ENCODE measurements around the gene TECPR2. TPM values are rescaled to one million over a fixed set of nuclear protein-coding genes. Genes with fewer than 3 reads are reported as not detected.
A peak's percentile ranks its signal among the peaks of the same experiment; 100 is the strongest.

Gene TECPR2
- total RNA-seq, 1 experiment from 2014 or later = 5.0 TPM

- DNase-seq (ENCODE audit: low read depth) = no peak
Measured at GRCh38 chr14:102496958-102497744, 134.4 kb downstream of the TECPR2 start.

- DNase-seq (ENCODE audit: low read depth) = no peak
Measured at GRCh38 chr14:102497998-102498677, 135.4 kb downstream of the TECPR2 start.

GRCh38 chr14:102498678-102499265 lies 136.0 kb downstream of the TECPR2 start:
- no peak for DNase-seq (ENCODE audit: low read depth)

- no peak for DNase-seq (ENCODE audit: low read depth)
Measured at GRCh38 chr14:102499401-102500157, 136.8 kb downstream of the TECPR2 start.

- no peak for DNase-seq (ENCODE audit: low read depth)
Measured at GRCh38 chr14:102500158-102500662, 137.5 kb downstream of the TECPR2 start.

GRCh38 chr14:102500713-102501112 lies 138.0 kb downstream of the TECPR2 start:
- no peak for DNase-seq (ENCODE audit: low read depth)

GRCh38 chr14:102501751-102502315 lies 139.1 kb downstream of the TECPR2 start:
- peak; percentile 49 for DNase-seq (ENCODE audit: low read depth)

GRCh38 chr14:102502571-102502970 lies 139.8 kb downstream of the TECPR2 start:
- DNase-seq (ENCODE audit: low read depth) = no peak

GRCh38 chr14:102503641-102504327 lies 141.0 kb downstream of the TECPR2 start:
- no peak for DNase-seq (ENCODE audit: low read depth)

GRCh38 chr14:102504328-102504999 lies 141.7 kb downstream of the TECPR2 start:
- DNase-seq (ENCODE audit: low read depth) = no peak

- DNase-seq (ENCODE audit: low read depth) = no peak
Measured at GRCh38 chr14:102505000-102505619, 142.4 kb downstream of the TECPR2 start.

GRCh38 chr14:102505775-102506625 lies 143.3 kb downstream of the TECPR2 start:
- no peak for DNase-seq (ENCODE audit: low read depth)

GRCh38 chr14:102506626-102506925 lies 143.8 kb downstream of the TECPR2 start:
- DNase-seq (ENCODE audit: low read depth) = no peak

- DNase-seq (ENCODE audit: low read depth) = no peak
Measured at GRCh38 chr14:102507081-102507856, 144.5 kb downstream of the TECPR2 start.

- DNase-seq (ENCODE audit: low read depth) = no peak
Measured at GRCh38 chr14:102507857-102508312, 145.1 kb downstream of the TECPR2 start.

GRCh38 chr14:102508410-102508773 lies 145.7 kb downstream of the TECPR2 start:
- DNase-seq (ENCODE audit: low read depth) = no peak

- peak; percentile 43 for DNase-seq (ENCODE audit: low read depth)
Measured at GRCh38 chr14:102508774-102509745, 146.3 kb downstream of the TECPR2 start.

Data from RPMI7951 (cell line).